SKM-1 (cell line): Measurements from ENCODE around the gene APBB3.
"Not testable (repeated sequence)": the region's sequence is repeated elsewhere in the genome, so short reads cannot be mapped to it uniquely, and the experiment has no call there.

Experiments used
- DNase-seq: peaks from one replicate; lab custom pipeline; 2025; ENCODE audit not compliant: unreplicated experiment; lab: John Stamatoyannopoulos, UW

APBB3 gene

GRCh38 chr5:140564196-140565023, at the start of gene APBB3, which contains the start of gene SLC35A4:
TSS of gene APBB3 (minus strand) at chr5:140564598. CDS start at chr5:140564245, 353 bp downstream.
TSS of gene SLC35A4 (plus strand) at chr5:140564828. CDS start at chr5:140567170, 2,342 bp downstream.
- DNase-seq = peak; percentile 96

- no peak for DNase-seq
These were observed 46.7 kb upstream of the APBB3 start for GRCh38 chr5:140611020-140611521.

GRCh38 chr5:140609126-140609525, 44.7 kb upstream of the APBB3 start:
- no peak for DNase-seq

- no peak for DNase-seq
These were observed 44.3 kb upstream of the APBB3 start for GRCh38 chr5:140608722-140609121.

- no peak for DNase-seq
These were observed 42.6 kb upstream of the APBB3 start for GRCh38 chr5:140607031-140607430.

- DNase-seq = no peak
These were observed 41.5 kb upstream of the APBB3 start for GRCh38 chr5:140605879-140606278.

- DNase-seq = no peak
These were observed 39.3 kb upstream of the APBB3 start for GRCh38 chr5:140603734-140604133.

GRCh38 chr5:140603446-140603698, 39.0 kb upstream of the APBB3 start:
- not testable (repeated sequence) for DNase-seq

GRCh38 chr5:140602147-140602546, 37.7 kb upstream of the APBB3 start:
- DNase-seq = no peak

GRCh38 chr5:140600096-140600495, 35.7 kb upstream of the APBB3 start:
- DNase-seq = no peak

- no peak for DNase-seq
These were observed 34.4 kb upstream of the APBB3 start for GRCh38 chr5:140598836-140599235.

GRCh38 chr5:140596321-140596741, 31.9 kb upstream of the APBB3 start:
- no peak for DNase-seq

GRCh38 chr5:140595538-140596300, 31.3 kb upstream of the APBB3 start:
- DNase-seq = peak; percentile 74

- no peak for DNase-seq
These were observed 29.8 kb upstream of the APBB3 start for GRCh38 chr5:140594169-140594568.

- DNase-seq = not testable (repeated sequence)
These were observed 28.7 kb upstream of the APBB3 start for GRCh38 chr5:140593070-140593469.

GRCh38 chr5:140591747-140592372, 27.5 kb upstream of the APBB3 start:
- DNase-seq = no peak

GRCh38 chr5:140590861-140591260, 26.5 kb upstream of the APBB3 start:
- DNase-seq = no peak

GRCh38 chr5:140588311-140589070, 24.1 kb upstream of the APBB3 start:
- no peak for DNase-seq

GRCh38 chr5:140587495-140587894, 23.1 kb upstream of the APBB3 start:
- DNase-seq = no peak

- not testable (repeated sequence) for DNase-seq
These were observed 14.9 kb upstream of the APBB3 start for GRCh38 chr5:140579188-140579747.
